Thoracic aorta (tissue), 2 donors: Measurements from ENCODE around the gene TINCR. TPM values are rescaled to one million over a fixed set of nuclear protein-coding genes. Genes with fewer than 3 reads are reported as not detected.

Experiments
- ATAC-seq: fragments of 150-250 bp; one replicate; pipeline ENCODE4 v1.8.0; 2017; ENCODE audit warnings: low read depth; ENCODE audit not compliant: insufficient number of reproducible peaks, low FRiP score
- DNase-seq: peaks from one replicate; pipeline ENCODE4 v3.0.0-alpha.2; 2020; ENCODE audit warnings: low spot score
- H3K27ac ChIP-seq, 2 donors: fragments of 200-600 bp; sonication (generic); 1 replicate in 1 of 2; 2 replicates in 1 of 2; pipeline ENCODE4 v1.5.1; 2016; ENCODE audit warnings: mild to moderate bottlenecking in 2 of 2, moderate library complexity in 2 of 2
- H3K27me3 ChIP-seq: fragments of 200-600 bp; sonication (generic); replicated peaks from 2 replicates; pipeline ENCODE4 v1.6.0; 2016; ENCODE audit warnings: mild to moderate bottlenecking; ENCODE audit not compliant: insufficient read depth
- H3K36me3 ChIP-seq: fragments of 200-600 bp; sonication (generic); one replicate; pipeline ENCODE4 v1.5.1; 2016
- H3K4me1 ChIP-seq, 2 donors: fragments of 200-600 bp; sonication (generic); 1 replicate in 1 of 2; 2 replicates in 1 of 2; pipeline versions ENCODE4 v1.5.1 to v1.6.0; 2016; ENCODE audit warnings: low read depth in 2 of 2, mild to moderate bottlenecking in 1 of 2; ENCODE audit not compliant: control insufficient read depth in 1 of 2
- H3K4me3 ChIP-seq: fragments of 200-600 bp; sonication (generic); 2 replicates; pipeline ENCODE4 v1.5.1; 2016; ENCODE audit warnings: mild to moderate bottlenecking
- H3K9me3 ChIP-seq: fragments of 200-600 bp; sonication (generic); 2 replicates; pipeline ENCODE4 v1.5.1; 2016
- total RNA-seq, 2 donors: library from RNA; depleted of rRNA; stranded (reverse); fragments of >200 nt; gene quantifications; one replicate each; pipeline versions ENCODE4 v1.1.0 to v1.2.3, GENCODE V29; 2016
- TF ChIP-seq, protein P1 (sequence below): fragments of 200-600 bp; sonication (generic); IDR thresholded peaks from one replicate; pipeline ENCODE4 v1.5.1; 2019; ENCODE audit warnings: antibody characterized with exemption

The TINCR gene
- total RNA-seq, 2 donors from 2014 or later = 0.56 to 2.0 TPM

DNA sequence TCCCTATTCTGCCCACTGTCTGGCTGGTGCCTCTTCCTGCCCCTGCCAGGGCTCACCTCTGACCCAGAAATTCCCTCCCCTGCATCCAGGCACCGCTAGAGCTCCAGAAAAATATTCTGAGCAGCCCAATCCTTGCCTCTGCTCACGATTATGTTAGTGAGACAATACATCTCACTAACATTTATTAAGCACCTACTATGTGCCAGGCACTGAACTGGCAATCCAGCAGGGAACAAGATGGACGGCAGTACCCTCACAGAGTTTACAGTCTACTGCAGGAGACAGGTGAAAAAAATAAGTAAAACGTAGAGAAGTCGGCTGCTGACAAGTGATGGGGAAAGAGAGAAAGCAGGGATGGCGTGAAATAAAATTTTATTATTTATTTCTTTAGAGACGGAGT is 5.5 kb downstream of the TINCR start:
- no peak overlapping the region for H3K4me3 ChIP-seq
- no peak for DNase-seq
- H3K27me3 ChIP-seq = peaks cover 6% of the 10 kb centered on the region
- TF ChIP-seq, protein P1, sequence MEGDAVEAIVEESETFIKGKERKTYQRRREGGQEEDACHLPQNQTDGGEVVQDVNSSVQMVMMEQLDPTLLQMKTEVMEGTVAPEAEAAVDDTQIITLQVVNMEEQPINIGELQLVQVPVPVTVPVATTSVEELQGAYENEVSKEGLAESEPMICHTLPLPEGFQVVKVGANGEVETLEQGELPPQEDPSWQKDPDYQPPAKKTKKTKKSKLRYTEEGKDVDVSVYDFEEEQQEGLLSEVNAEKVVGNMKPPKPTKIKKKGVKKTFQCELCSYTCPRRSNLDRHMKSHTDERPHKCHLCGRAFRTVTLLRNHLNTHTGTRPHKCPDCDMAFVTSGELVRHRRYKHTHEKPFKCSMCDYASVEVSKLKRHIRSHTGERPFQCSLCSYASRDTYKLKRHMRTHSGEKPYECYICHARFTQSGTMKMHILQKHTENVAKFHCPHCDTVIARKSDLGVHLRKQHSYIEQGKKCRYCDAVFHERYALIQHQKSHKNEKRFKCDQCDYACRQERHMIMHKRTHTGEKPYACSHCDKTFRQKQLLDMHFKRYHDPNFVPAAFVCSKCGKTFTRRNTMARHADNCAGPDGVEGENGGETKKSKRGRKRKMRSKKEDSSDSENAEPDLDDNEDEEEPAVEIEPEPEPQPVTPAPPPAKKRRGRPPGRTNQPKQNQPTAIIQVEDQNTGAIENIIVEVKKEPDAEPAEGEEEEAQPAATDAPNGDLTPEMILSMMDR = no peak
- peaks cover 8% of the 10 kb centered on the region for H3K9me3 ChIP-seq
- H3K36me3 ChIP-seq = no peaks in the 10 kb centered on the region
- H3K27ac ChIP-seq = no peak overlapping the region
- ATAC-seq = no peak
- H3K4me1 ChIP-seq = no peaks in the 10 kb centered on the region

GRCh38 chr19:5561559-5561958 is 6.2 kb downstream of the TINCR start:
- H3K4me3 ChIP-seq = no peak overlapping the region
- peaks cover 8% of the 10 kb centered on the region for H3K9me3 ChIP-seq
- H3K27me3 ChIP-seq = peaks cover 1% of the 10 kb centered on the region
- ATAC-seq = no peak
- H3K27ac ChIP-seq = no peak overlapping the region
- TF ChIP-seq, protein P1 = no peak
- no peak for DNase-seq
- H3K4me1 ChIP-seq = no peaks in the 10 kb centered on the region
- no peaks in the 10 kb centered on the region for H3K36me3 ChIP-seq

- H3K9me3 ChIP-seq = peaks cover 8% of the 10 kb centered on the region
- H3K4me1 ChIP-seq = no peaks in the 10 kb centered on the region
- H3K27ac ChIP-seq = no peak overlapping the region
- no peak overlapping the region for H3K4me3 ChIP-seq
- TF ChIP-seq, protein P1 = no peak
- no peaks in the 10 kb centered on the region for H3K36me3 ChIP-seq
- no peaks in the 10 kb centered on the region for H3K27me3 ChIP-seq
- ATAC-seq (no peak), DNase-seq (no peak)
These were observed 7.6 kb downstream of the TINCR start for GRCh38 chr19:5560156-5560555.

- no peaks in the 10 kb centered on the region for H3K36me3 ChIP-seq
- TF ChIP-seq, protein P1 = no peak
- H3K4me3 ChIP-seq = no peak overlapping the region
- no peak for ATAC-seq
- no peaks in the 10 kb centered on the region for H3K4me1 ChIP-seq
- peaks cover 8% of the 10 kb centered on the region for H3K9me3 ChIP-seq
- no peaks in the 10 kb centered on the region for H3K27me3 ChIP-seq
- H3K27ac ChIP-seq = no peak overlapping the region
- DNase-seq = no peak
These were observed 8.0 kb downstream of the TINCR start for GRCh38 chr19:5559804-5560133.

- no peak for ATAC-seq
- TF ChIP-seq, protein P1 = no peak
- H3K27ac ChIP-seq = no peak overlapping the region
- H3K4me3 ChIP-seq = no peak overlapping the region
- peaks cover 8% of the 10 kb centered on the region for H3K9me3 ChIP-seq
- no peaks in the 10 kb centered on the region for H3K4me1 ChIP-seq
- H3K36me3 ChIP-seq = no peaks in the 10 kb centered on the region
- H3K27me3 ChIP-seq = no peaks in the 10 kb centered on the region
- no peak for DNase-seq
These were observed 9.6 kb downstream of the TINCR start for GRCh38 chr19:5558101-5558621.
